HG03571 (cell line): ENCODE results near the gene FBH1.
A peak's percentile ranks its signal among the peaks of the same experiment; 100 is the strongest.
"Not testable (repeated sequence)": the region's sequence is repeated elsewhere in the genome, so short reads cannot be mapped to it uniquely, and the experiment has no call there.

Experiments
- ATAC-seq: cut with Tn5 transposase; IDR thresholded peaks from one replicate; pipeline ENCODE4 v1.9.1; 2021; ENCODE audit not compliant: unreplicated experiment

Gene FBH1

DNA sequence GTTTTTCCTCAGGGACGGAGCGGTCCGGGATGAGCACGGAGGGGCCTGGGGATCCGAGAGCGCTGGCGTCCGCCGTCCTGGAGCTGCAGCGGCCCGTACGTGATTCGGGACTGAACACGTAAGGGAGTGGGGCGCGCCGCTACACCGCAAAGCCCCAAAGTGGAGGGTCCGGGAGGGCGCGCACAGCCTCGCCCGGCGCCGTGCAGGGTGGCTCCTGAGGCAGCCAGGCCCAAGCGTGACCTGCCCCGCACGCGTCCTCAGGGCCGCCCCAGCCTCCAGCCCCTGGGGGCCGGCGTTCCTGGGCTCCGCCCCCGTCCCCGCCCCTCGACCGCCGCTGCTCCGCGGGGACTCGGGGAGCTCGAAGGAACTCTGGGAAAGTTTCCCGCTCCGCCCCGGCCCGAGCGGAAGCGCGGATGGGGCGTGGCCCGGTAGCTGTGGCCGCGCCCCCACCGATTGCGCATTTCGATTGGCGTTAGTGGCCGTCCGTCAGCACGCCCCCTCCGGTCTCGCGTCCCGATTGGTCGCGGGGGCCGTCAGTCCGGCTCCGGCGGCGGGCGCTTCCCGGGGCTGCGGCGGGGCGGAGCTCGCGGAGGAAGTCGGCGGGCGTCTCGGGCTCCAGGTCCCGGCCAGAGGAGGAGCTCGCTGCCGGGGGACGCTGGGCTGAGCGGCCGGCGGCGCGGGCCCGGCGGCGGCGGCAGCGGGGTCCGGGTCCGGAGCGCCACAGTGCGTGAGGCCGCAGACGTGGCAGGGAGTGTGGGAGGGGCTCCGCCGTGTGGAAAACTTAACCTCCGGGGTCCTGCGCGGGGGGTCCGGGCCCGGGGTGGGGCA is at the start of gene FBH1, which contains the start of gene ANKRD16:
TSS of gene FBH1 (plus strand) at position 620 of the 828 bp plus-strand sequence. CDS start at position 723, 103 bp downstream.
TSS of gene ANKRD16 (minus strand) at position 270 of the 828 bp plus-strand sequence. CDS start 539 bp downstream, outside the sequence.
- peak; percentile 87 for ATAC-seq

DNA sequence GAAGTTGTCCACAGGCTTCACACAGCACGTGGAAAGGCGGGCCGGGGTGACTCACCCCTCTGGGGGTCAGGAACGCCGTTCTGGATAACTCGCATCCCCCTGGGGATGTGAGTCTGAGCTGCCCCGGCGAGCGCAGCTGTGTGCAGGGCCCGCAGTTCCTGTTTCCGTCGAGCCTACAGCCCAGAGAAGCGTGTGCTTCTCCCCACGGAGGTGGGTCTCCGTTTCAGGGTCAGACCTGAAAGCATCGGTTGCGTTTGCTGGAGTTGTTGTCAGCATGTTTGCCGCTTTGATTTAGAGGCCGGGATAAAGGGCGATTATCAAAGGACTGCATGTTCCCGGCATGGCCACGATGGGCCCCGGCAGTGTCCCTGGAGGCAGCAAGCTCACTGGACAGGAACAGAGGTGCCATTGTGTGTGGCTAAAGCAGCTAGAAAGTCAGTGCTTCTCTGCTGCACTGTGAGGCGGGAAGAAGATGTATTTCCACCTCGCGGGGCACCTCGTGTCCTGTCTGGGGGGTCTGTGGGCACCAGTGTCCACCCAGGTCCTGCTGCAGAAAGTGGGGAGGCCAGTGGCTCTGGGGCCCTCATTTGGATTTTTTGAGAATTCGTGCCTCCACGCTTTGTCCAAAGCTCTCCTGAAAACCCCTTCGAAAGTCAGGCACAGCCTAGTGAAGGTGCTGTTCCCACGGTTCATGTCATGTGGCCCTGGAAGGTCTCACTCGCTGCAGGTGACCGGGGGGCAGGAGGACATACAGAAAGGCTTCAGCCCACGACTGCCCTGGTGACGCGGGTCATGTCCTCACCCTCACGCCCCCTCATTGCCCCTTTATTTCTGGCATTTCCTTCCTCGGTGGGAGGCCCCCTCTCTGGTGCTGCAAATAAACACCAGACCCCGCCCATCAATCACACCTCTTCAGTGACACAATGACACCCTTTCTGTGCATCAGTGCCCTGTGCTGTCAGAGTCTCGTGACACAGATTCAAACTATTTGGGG is 49.4 kb upstream of the FBH1 start:
- ATAC-seq: peak; percentile 70

GRCh38 chr10:5841965-5842364 is 48.1 kb upstream of the FBH1 start:
- ATAC-seq: no peak

DNA sequence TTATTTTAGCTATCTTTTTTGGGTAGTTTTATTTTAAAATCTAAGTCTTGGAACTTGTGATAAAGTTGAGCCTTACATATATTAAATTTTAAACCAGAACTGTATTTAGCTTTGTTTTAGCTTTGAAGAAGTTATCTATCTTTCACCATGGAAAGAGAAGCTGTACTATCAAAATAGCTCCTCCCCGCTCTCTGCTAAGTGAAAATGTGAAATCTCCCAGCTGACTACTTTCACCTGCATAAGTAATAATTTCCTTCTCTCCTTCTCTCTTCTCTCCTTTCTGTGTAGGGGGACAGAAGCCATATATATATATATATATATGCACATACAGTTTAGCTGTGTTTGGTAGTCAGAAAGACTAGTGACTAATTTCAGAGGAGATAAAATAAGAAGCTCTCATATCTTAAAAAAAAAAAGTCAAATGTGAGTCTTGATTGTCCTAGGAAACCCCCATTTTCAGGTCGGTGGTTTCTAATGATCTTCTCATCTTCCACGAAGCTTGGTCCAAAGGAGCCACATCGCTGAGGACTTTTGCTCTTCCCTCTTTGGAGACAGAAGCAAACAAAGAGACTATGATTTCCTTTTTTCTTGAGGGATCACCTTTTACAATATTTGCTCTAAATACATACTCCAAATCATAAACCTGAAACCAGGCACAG is 46.2 kb upstream of the FBH1 start:
- ATAC-seq: no peak

DNA sequence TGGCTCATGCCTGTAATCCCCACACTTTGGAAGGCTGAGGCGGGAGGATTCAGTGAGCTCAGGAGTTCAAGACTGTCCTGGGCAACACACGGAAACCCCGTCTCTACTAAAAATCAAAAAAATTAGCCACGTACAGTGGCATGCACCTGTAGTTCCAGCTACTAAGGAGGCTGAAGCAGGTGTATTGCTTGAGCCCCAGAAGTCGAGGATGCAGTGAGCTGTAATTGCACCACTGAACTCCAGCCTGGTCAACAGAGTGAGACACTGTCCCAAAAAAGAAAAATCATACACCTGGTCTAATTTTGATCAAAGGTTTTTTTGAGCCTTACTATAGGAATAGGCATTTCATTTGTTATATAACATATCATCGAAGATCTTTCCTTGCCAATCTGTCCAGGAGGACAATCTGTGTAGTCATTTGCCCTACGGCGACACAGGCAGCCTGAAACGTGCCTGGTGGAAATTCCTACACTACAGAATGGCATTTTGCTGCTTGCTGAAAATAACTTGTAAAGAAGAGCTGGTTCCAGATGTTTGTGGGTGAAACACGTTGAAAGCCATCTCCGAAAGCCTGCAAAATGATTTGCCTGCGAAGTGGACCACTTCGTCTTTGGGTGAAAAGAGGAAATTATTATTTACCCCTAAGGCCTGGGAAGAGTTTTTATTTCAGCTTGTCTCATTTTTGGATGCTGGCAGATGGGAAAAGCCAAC is 45.5 kb upstream of the FBH1 start:
- no peak for ATAC-seq

DNA sequence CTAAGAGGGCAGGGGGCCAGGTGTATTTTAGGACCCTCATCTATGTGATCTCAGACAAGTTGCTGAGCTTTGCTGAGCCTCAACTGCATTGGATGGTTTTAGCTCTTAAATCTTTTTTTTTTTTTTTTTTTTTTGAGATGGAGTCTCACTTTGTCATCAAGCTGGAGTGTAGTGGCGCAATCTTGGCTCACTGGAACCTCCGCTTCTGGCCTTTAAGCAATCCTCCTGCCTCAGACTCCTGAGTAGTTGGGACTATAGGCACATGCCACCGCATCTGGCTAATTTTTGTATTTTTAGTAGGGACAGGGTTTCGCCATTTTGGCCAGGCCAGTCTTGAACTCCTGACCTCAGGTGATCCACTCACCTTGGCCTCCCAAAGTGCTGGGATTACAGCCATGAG is 43.4 kb upstream of the FBH1 start:
- ATAC-seq: not testable (repeated sequence)

GRCh38 chr10:5854131-5854475 is 35.9 kb upstream of the FBH1 start:
- no peak for ATAC-seq

- ATAC-seq: no peak
Measured at GRCh38 chr10:5855979-5856700, 33.9 kb upstream of the FBH1 start.

GRCh38 chr10:5856701-5857004 is 33.4 kb upstream of the FBH1 start:
- no peak for ATAC-seq

- no peak for ATAC-seq
Measured at GRCh38 chr10:5858811-5859210, 31.2 kb upstream of the FBH1 start.

DNA sequence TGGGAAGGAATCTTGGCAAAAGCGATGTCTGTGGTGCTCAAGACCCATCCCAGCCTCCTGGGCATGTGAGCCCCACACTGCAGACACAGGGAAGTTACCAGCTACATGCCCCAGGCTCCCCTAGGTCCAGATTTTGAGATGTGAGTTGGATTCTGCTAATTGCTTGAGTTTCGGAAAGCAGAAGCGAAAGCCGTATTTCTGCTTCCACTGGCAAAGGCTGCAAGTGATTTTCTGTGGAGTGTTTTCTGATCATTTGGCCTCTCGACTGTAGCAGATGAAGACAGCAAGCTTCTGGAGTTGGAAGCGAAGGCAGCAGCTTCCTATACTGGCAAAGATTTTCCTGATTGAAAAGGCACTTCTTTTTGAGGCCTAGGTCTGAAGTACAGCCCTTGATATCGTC is 30.0 kb upstream of the FBH1 start:
- no peak for ATAC-seq

- ATAC-seq: peak; percentile 97
Measured at GRCh38 chr10:5862360-5862961, 27.6 kb upstream of the FBH1 start.

DNA sequence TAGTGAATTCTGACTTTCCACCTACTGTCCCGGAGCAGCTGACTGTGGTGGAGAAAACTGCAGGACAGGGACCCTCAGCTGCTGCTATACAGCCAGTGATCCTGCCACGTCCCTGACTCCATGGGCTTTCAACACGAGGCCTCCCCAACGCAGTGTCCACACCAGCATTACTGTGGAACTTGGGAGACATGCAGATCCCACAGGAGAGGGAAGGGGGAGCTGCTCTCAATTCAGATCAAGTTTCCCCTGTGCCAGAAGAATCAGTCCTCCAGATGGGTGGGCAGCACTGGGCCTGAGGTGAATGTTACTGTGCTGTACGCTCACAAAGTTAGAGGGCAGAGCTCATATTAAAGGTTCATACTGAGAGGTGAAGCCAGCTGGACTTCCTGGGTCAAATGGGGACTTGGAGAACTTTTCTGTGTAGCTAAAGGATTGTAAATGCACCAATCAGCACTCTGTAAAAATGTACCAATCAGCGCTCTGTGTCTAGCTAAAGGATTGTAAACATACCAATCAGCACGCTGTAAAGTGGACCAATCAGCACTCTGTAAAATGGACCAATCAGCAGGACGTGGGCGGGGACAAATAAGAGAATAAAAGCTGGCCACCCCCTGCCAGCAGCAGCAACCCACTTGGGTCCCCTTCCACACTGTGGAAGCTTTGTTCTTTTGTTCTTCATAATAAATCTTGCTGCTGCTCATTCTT is 26.9 kb upstream of the FBH1 start:
- ATAC-seq: not testable (repeated sequence)

DNA sequence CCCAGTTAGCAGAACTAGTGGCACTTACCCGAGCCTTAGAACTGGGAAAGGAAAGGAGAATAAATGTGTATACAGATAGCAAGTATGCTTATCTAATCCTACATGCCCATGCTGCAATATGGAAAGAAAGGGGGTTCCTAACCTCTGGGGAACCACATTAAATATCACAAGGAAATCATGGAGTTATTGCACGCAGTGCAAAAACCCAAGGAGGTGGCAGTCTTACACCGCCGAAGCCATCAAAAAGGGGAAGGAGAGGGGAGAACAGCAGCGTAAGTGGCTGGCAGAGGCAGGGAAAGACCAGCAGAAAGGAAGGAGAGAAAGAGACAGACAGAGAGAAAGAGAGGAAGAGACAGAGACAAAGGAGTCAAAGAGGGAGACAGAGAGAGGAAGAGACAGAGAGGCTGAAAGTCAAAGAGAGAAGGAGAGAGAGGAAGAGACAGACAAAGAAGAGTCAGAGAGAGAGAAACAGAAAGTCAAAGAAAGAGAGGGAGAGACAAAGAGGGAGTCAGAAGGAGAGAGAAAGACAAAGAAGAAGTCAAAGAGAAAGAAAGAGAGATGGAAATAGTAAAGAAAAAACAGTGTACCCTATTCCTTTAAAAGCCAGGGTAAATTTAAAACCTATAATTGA is 23.5 kb upstream of the FBH1 start:
- not testable (repeated sequence) for ATAC-seq

DNA sequence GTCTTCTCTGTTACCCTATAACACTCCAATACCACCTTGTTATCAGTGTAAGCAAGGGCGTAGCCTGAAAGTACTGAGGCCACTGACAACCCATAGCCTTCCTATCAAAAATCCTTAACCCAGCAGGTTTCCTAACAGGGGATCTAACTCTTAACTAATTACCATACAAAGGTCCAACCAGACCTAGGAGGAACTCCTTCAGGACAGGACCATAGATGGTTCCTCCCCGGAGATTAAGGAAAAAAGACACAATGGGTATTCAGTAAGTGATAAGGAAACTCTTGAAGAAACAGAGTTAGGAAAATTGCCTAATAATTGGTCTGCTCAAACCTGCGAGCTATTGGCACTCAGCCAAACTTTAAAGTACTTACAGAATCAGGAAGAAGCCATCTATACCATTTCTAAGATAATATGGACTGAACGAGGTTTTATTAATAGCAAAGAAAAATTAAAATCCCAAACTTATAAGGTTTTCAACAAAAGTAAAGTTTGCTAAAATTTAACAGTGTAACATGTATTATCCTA is 22.9 kb upstream of the FBH1 start:
- not testable (repeated sequence) for ATAC-seq

DNA sequence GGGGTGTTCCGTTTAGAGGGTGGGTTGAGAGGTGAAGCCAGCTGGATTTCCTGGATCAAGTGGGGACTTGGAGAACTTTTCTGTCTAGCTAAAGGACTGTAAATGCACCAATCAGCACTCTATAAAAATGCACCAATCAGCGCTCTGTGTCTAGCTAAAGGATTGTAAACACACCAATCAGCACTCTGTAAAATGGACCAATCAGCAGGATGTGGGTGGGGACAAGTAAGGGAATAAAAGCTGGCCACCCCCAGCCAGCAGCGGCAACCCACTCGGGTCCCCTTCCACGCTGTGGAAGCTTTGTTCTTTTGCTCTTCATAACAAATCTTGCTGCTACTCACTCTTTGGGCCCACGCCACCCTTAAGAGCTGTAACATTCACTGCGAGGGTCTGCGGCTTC is 21.7 kb upstream of the FBH1 start:
- ATAC-seq: not testable (repeated sequence)

DNA sequence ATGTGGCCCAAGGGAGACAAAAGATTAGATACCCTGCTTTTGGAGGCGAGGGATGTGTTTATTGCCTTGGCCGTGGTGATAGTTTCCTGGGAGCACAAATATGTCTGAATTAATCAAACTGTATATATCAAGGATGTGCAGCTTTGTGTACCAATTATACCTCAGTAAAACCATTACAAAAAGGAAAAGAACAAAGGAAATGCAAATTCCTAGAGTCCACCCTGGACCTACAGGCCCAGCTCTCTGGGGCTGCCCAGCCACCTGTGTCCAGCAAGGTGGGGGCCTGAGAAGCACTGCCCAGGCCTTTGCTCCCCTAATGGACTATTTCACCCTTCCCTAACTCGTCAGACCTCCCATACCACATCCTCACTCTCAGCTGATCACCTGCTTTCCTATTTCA is 20.9 kb upstream of the FBH1 start:
- ATAC-seq: no peak

GRCh38 chr10:5871596-5871995 is 18.4 kb upstream of the FBH1 start:
- no peak for ATAC-seq
